C4-2B (cell line): ENCODE results near the gene TMX2.

Experiments used
- ZFX ChIP-seq: fragments of 450-650 bp; IDR thresholded peaks from 2 replicates; pipeline ENCODE4 v1.6.1; 2017
- TF ChIP-seq, protein P1 (sequence below): fragments of 450-650 bp; conservative IDR thresholded peaks from 2 replicates; pipeline ENCODE4 v1.5.1; 2017; ENCODE audit warnings: mild to moderate bottlenecking

GRCh38 chr11:57742087-57742452 lies 29.7 kb downstream of the TMX2 start:
- TF ChIP-seq, protein P1, sequence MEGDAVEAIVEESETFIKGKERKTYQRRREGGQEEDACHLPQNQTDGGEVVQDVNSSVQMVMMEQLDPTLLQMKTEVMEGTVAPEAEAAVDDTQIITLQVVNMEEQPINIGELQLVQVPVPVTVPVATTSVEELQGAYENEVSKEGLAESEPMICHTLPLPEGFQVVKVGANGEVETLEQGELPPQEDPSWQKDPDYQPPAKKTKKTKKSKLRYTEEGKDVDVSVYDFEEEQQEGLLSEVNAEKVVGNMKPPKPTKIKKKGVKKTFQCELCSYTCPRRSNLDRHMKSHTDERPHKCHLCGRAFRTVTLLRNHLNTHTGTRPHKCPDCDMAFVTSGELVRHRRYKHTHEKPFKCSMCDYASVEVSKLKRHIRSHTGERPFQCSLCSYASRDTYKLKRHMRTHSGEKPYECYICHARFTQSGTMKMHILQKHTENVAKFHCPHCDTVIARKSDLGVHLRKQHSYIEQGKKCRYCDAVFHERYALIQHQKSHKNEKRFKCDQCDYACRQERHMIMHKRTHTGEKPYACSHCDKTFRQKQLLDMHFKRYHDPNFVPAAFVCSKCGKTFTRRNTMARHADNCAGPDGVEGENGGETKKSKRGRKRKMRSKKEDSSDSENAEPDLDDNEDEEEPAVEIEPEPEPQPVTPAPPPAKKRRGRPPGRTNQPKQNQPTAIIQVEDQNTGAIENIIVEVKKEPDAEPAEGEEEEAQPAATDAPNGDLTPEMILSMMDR: no peak
- TF ChIP-seq ZFX: no peak
